Right lobe of liver (tissue), 4 donors: ENCODE measurements around the gene ANO6.

Experiments
- POLR2A ChIP-seq: fragments of 450-650 bp; IDR thresholded peaks from one replicate; pipeline ENCODE4 v1.6.1; 2017; ENCODE audit warnings: antibody characterized with exemption, mild to moderate bottlenecking
- TF ChIP-seq, protein P1 (sequence below), 4 donors: fragments of 200-600 bp in 3 of 4; fragments of 450-650 bp in 1 of 4; IDR thresholded peaks; one replicate each; pipeline versions ENCODE4 v1.5.1 to v1.8.0; 2016 to 2022; ENCODE audit warnings: antibody characterized with exemption in 4 of 4, mild to moderate bottlenecking in 2 of 4
- donor health status: DM: no; HTN: no; CAD: no.
- donor health status: DM: no; HTN: no; CAD: no.
- donor health status: DM: no; HTN: yes; CAD: no.

DNA sequence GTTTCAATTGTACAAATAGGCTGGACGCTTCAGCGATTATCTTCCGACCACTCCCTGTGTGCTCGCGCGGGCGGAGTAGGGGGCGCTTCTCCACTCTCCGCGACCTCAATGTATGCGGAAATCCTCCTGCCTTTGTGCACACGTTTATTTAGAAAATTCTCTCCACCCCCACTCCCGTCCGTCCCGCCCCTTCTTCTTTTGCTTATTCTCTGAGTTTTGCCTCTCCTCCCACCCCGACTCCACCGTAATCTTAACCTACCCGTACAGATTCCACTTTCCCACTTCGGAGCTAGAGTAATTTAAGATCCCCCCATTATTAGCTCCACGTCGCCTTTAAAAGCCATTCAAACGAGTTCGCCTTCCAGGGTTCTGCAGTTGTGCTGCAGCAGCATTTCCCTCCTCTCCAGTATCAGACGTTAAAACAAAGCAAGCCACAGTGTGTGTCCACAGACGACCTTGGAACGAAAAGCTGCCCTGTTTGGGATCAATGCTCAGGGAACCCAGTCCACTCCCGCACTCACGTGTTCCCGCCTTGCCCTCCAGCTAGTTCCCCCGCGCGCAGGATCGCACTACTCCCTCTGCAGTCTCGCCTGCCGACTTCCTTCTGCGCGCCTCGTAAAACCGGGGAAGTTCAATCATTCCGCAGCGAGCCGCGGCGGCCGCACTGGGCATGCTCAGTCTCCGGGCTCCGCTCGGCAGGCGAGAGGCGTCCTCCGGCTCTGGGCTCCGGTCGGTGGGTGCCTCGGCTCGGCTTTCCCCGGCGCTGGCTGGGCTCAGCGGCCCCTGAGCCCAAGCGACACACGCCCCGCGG is at the start of gene ANO6:
- TF ChIP-seq, protein P1, sequence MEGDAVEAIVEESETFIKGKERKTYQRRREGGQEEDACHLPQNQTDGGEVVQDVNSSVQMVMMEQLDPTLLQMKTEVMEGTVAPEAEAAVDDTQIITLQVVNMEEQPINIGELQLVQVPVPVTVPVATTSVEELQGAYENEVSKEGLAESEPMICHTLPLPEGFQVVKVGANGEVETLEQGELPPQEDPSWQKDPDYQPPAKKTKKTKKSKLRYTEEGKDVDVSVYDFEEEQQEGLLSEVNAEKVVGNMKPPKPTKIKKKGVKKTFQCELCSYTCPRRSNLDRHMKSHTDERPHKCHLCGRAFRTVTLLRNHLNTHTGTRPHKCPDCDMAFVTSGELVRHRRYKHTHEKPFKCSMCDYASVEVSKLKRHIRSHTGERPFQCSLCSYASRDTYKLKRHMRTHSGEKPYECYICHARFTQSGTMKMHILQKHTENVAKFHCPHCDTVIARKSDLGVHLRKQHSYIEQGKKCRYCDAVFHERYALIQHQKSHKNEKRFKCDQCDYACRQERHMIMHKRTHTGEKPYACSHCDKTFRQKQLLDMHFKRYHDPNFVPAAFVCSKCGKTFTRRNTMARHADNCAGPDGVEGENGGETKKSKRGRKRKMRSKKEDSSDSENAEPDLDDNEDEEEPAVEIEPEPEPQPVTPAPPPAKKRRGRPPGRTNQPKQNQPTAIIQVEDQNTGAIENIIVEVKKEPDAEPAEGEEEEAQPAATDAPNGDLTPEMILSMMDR (IDR thresholded peaks at IDR 0.05), result peak in 2 of 4 donors; percentile 14 to 27
- TF ChIP-seq POLR2A, result peak; percentile 86
